Measurements from ENCODE around the gene HPCA. TPM values are rescaled to one million over a fixed set of nuclear protein-coding genes. Genes with fewer than 3 reads are reported as not detected.

Gene HPCA
- total and polyA plus RNA-seq, 2 of the 13 experiments (the other 11 are each of a cell fraction or from before 2014, with no cell fraction given), result not detected

DNA sequence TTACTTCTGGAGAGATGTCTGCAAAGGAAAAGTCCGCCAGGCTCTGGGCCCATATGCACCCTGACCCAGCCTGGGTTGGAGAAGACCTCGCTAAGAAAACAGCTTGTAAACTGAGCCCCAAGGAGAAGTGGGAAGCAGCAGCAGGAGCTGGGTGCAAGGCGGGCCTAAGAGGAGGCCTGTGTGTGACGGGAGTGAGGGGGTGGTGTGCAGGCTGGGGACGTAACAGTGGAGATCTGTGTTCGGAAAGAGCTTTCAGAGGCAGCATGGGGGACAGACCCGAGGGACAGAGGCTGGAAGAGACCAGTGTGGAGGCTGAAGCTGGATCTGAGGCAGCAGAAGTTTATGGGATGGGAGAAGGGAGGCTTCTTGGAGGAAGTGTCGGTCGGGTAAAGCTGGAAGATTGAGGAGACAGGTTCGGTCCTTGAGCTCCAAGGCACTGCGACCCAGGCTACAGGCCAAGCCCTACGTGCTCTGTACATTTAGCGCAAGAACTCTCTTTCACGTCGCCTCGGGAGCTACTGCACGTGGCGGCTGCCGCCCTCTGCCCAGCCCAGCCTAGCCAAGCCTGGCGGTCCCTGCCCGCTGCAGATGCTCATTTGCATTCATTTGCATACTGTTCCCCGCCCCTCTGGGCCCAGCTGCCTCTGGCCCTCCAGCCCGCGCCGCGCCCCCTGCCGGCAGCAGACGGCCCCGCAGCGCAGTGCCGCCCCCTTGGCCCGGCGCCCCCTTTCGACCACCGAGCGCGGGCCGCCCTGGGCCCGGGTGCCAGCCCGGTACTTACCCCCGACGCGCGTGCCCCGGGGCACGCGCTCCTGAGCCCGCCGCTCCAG lies 6.3 kb downstream of the HPCA start (continued):
- TF ChIP-seq ZBTB1 (CRISPR knock-in tag; IDR thresholded peaks at IDR 0.05; ENCODE audit: borderline replicate concordance) (no peak), SMAD1 (CRISPR knock-in tag; IDR thresholded peaks at IDR 0.05; ENCODE audit: borderline replicate concordance, low read depth) (no peak), ZNF687 (CRISPR knock-in tag; IDR thresholded peaks at IDR 0.05) (peak; percentile 28; the same call in 1 of the 2 replicates), ARNT2 (CRISPR knock-in tag; IDR thresholded peaks at IDR 0.05; ENCODE audit: low read depth) (no peak), HMGXB4 (CRISPR knock-in tag; IDR thresholded peaks at IDR 0.05; ENCODE audit: borderline replicate concordance in 1 of 2, low read depth in 1 of 2) (peak in 1 of 2 experiments; percentile 37; a peak in 1 of 4 replicates), RFX3 (CRISPR knock-in tag; IDR thresholded peaks at IDR 0.05) (no peak), NPAS2 (CRISPR knock-in tag; IDR thresholded peaks at IDR 0.05; ENCODE audit: borderline replicate concordance) (no peak)
